SK-N-SH (cell line): ENCODE results near the gene BUD23. TPM values are rescaled to one million over a fixed set of nuclear protein-coding genes. Genes with fewer than 3 reads are reported as not detected.

Experiments used
- CHD2 ChIP-seq: fragments of 150-350 bp; IDR thresholded peaks from 2 replicates; pipeline ENCODE4 v1.6.1; 2018; ENCODE audit warnings: low read length; ENCODE audit not compliant: partially characterized antibody
- EZH2phosphoT487 ChIP-seq: fragments of 200-600 bp; sonication (generic); IDR thresholded peaks from 2 replicates; pipeline ENCODE4 v1.6.1; 2017; ENCODE audit warnings: low read depth, mixed run types, mild to moderate bottlenecking, antibody characterized with exemption, moderate library complexity, borderline replicate concordance
- FOSL2 ChIP-seq: IDR thresholded peaks from 2 replicates; pipeline ENCODE4 v1.4.0; 2012; ENCODE audit warnings: low read depth, mild to moderate bottlenecking, moderate library complexity, borderline replicate concordance
- FOXJ3 ChIP-seq: sonication (generic); formaldehyde crosslinking; IDR thresholded peaks from 2 replicates; pipeline ENCODE4 v1.5.1; 2020; ENCODE audit warnings: mild to moderate bottlenecking, missing genetic modification reagents
- GABPA ChIP-seq: IDR thresholded peaks from 2 replicates; pipeline ENCODE4 v1.4.0; 2012; ENCODE audit warnings: low read depth, mild to moderate bottlenecking
- GATA2 ChIP-seq: sonication (generic); formaldehyde crosslinking; IDR thresholded peaks from 2 replicates; pipeline ENCODE4 v1.5.0; 2020; ENCODE audit warnings: mild to moderate bottlenecking, missing genetic modification reagents
- IRF3 ChIP-seq: fragments of 150-350 bp; IDR thresholded peaks from 2 replicates; pipeline ENCODE4 v1.6.1; 2016; ENCODE audit warnings: mild to moderate bottlenecking, low read depth, low read length
- JUND ChIP-seq: IDR thresholded peaks from 2 replicates; pipeline ENCODE4 v1.4.0; 2012
- MEF2A ChIP-seq: IDR thresholded peaks from 2 replicates; pipeline ENCODE4 v1.4.0; 2012; ENCODE audit warnings: low read depth, borderline replicate concordance
- MXI1 ChIP-seq: IDR thresholded peaks from 2 replicates; pipeline ENCODE4 v1.6.1; 2012; ENCODE audit warnings: mild to moderate bottlenecking, low read depth, low read length, improper control_type of control experiment
- NRF1 ChIP-seq: IDR thresholded peaks from 2 replicates; pipeline ENCODE4 v1.6.1; 2012; ENCODE audit warnings: low read depth, mild to moderate bottlenecking, low read length
- RFX5 ChIP-seq: IDR thresholded peaks from 2 replicates; pipeline ENCODE4 v1.6.1; 2012; ENCODE audit warnings: mild to moderate bottlenecking, improper control_type of control experiment, low read length
- RXRA ChIP-seq: IDR thresholded peaks from 2 replicates; pipeline ENCODE4 v1.4.0; 2012; ENCODE audit warnings: low read depth, mild to moderate bottlenecking, borderline replicate concordance
- SIN3A ChIP-seq: IDR thresholded peaks from 2 replicates; pipeline ENCODE4 v1.6.1; 2012; ENCODE audit warnings: low read depth, mild to moderate bottlenecking, low read length, moderate library complexity, borderline replicate concordance
- SMC3 ChIP-seq: IDR thresholded peaks from 2 replicates; pipeline ENCODE4 v1.6.1; 2012; ENCODE audit warnings: low read depth, low read length, improper control_type of control experiment
- TAF1 ChIP-seq: IDR thresholded peaks from 2 replicates; pipeline ENCODE4 v1.6.1; 2012; ENCODE audit warnings: low read depth, mild to moderate bottlenecking, low read length, moderate library complexity, borderline replicate concordance
- polyA plus RNA-seq, 3 experiments: library from polyadenylated mRNA; depleted of rRNA; stranded (reverse); fragments of >200 nt; gene quantifications; 2 replicates each; pipeline ENCODE4 v1.2.3, GENCODE V29; 2012
- TF ChIP-seq, protein P1 (sequence below): IDR thresholded peaks from 2 replicates; pipeline ENCODE4 v1.4.0; 2012; ENCODE audit warnings: low read depth, borderline replicate concordance
- TF ChIP-seq, protein P2 (sequence below): fragments of 200-600 bp; sonication (generic); IDR thresholded peaks from 2 replicates; pipeline ENCODE4 v1.6.1; 2017; ENCODE audit warnings: antibody characterized with exemption, mild to moderate bottlenecking, moderate library complexity
- TF ChIP-seq, protein P3 (sequence below): fragments of 150-350 bp; IDR thresholded peaks from 2 replicates; pipeline ENCODE4 v1.6.1; 2017; ENCODE audit warnings: antibody characterized with exemption, low read length, low read depth, borderline replicate concordance
- TF ChIP-seq, protein P4 (sequence below): IDR thresholded peaks from 2 replicates; pipeline ENCODE4 v1.4.0; 2012; ENCODE audit warnings: low read depth

Gene BUD23
- polyA plus RNA-seq, 1 of the 3 experiments (the other 2 are of a cell fraction): 206 TPM

- TF ChIP-seq, protein P1, sequence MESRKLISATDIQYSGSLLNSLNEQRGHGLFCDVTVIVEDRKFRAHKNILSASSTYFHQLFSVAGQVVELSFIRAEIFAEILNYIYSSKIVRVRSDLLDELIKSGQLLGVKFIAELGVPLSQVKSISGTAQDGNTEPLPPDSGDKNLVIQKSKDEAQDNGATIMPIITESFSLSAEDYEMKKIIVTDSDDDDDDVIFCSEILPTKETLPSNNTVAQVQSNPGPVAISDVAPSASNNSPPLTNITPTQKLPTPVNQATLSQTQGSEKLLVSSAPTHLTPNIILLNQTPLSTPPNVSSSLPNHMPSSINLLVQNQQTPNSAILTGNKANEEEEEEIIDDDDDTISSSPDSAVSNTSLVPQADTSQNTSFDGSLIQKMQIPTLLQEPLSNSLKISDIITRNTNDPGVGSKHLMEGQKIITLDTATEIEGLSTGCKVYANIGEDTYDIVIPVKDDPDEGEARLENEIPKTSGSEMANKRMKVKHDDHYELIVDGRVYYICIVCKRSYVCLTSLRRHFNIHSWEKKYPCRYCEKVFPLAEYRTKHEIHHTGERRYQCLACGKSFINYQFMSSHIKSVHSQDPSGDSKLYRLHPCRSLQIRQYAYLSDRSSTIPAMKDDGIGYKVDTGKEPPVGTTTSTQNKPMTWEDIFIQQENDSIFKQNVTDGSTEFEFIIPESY: no peak
- TF ChIP-seq MEF2A (no peak), SMC3 (no peak), NRF1 (no peak), MXI1 (no peak), RFX5 (no peak), IRF3 (no peak), SIN3A (no peak), TAF1 (no peak), FOSL2 (no peak), RXRA (peak; percentile 27; the same call in 1 of the 2 replicates), JUND (no peak), FOXJ3 (CRISPR knock-in tag) (no peak), GATA2 (CRISPR knock-in tag) (no peak), CHD2 (no peak), GABPA (peak; percentile 21; the same call in 1 of the 2 replicates), EZH2phosphoT487 (no peak)
- TF ChIP-seq, protein P2, sequence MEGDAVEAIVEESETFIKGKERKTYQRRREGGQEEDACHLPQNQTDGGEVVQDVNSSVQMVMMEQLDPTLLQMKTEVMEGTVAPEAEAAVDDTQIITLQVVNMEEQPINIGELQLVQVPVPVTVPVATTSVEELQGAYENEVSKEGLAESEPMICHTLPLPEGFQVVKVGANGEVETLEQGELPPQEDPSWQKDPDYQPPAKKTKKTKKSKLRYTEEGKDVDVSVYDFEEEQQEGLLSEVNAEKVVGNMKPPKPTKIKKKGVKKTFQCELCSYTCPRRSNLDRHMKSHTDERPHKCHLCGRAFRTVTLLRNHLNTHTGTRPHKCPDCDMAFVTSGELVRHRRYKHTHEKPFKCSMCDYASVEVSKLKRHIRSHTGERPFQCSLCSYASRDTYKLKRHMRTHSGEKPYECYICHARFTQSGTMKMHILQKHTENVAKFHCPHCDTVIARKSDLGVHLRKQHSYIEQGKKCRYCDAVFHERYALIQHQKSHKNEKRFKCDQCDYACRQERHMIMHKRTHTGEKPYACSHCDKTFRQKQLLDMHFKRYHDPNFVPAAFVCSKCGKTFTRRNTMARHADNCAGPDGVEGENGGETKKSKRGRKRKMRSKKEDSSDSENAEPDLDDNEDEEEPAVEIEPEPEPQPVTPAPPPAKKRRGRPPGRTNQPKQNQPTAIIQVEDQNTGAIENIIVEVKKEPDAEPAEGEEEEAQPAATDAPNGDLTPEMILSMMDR: no peak
- TF ChIP-seq, protein P3, sequence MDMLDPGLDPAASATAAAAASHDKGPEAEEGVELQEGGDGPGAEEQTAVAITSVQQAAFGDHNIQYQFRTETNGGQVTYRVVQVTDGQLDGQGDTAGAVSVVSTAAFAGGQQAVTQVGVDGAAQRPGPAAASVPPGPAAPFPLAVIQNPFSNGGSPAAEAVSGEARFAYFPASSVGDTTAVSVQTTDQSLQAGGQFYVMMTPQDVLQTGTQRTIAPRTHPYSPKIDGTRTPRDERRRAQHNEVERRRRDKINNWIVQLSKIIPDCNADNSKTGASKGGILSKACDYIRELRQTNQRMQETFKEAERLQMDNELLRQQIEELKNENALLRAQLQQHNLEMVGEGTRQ: no peak
- TF ChIP-seq, protein P4, sequence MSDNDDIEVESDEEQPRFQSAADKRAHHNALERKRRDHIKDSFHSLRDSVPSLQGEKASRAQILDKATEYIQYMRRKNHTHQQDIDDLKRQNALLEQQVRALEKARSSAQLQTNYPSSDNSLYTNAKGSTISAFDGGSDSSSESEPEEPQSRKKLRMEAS: peak; percentile 43; the same call in 1 of the 2 replicates
- TF ChIP-seq, all 33 proteins: peak for 9
These were observed 23.7 kb downstream of the BUD23 start (continued) for GRCh38 chr7:73707045-73707631.
